Fibroblast of peridontal ligament (primary cell): ENCODE results near the gene GBX2.
A peak's percentile ranks its signal among the peaks of the same experiment; 100 is the strongest.

Experiments used
- DNase-seq: peaks from one replicate; pipeline ENCODE4 v3.0.0-alpha.2; 2010; ENCODE audit errors: extremely low read depth

Gene GBX2

DNA sequence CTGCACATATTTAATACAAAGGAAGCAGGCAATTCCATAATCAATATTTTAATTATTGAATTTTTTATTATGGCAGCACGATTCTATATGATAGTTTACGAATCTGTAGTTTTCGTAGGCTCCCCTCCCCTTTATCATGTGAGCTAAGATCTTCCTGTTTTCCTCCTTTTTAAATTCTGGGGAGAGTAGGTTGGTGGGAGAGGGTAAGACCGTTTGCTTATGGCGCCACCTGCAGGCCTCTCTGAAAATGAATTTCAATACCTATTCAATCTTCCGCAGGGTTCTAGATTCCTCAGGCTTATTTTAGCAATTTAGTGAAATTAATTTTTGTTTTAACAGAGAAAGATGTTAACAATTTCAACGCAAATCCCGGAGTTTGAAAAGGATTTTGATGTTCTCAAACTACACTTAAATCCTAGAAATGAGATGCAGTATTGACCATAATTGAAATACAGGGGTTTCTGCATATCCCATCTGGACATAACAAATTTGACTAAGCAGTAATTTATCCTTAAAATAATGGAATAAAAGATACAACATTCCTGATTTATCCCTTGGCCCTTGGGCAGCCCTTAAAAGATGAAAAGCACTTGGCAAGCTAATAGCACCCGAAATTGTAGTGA, 12.8 kb upstream of the GBX2 start:
- DNase-seq, result peak; percentile 72

DNA sequence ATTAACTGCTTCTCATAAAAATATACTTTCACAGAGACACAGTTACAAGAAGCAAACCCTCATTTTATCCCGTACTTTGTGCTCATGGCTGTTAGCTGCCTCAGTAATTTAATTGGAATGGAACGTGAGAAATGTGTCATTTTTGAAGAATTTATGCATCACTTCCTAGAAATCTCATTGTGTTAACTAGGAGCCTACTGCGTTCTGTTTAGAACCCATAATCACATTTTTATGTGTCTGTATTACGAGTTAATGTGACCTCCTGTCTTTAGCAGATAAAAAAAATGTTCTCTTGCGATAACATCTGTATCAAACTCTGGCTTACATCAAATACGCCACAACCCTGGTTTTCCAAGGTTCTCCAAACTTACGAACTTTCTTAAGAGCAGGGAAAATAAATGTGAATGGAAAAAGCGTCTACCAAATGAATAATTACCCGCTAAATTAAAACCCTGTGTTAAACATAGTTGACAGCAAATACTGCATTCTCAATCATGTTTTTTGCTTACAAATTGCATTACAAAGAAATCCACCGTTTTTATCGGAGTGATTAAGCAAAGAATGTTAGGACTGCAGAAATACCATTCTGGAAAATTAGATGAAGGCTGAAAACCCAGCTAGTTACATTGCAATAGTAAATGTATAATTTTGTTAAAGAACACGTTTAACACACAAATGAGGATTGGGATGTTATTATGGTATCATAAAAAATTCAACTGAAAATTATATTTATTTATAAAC, 12.1 kb upstream of the GBX2 start:
- DNase-seq, result peak; percentile 36

- DNase-seq, result no peak
Measured at GRCh38 chr2:236179236-236180075, 11.3 kb upstream of the GBX2 start.

GRCh38 chr2:236178890-236179235, 10.7 kb upstream of the GBX2 start:
- DNase-seq, result no peak

DNA sequence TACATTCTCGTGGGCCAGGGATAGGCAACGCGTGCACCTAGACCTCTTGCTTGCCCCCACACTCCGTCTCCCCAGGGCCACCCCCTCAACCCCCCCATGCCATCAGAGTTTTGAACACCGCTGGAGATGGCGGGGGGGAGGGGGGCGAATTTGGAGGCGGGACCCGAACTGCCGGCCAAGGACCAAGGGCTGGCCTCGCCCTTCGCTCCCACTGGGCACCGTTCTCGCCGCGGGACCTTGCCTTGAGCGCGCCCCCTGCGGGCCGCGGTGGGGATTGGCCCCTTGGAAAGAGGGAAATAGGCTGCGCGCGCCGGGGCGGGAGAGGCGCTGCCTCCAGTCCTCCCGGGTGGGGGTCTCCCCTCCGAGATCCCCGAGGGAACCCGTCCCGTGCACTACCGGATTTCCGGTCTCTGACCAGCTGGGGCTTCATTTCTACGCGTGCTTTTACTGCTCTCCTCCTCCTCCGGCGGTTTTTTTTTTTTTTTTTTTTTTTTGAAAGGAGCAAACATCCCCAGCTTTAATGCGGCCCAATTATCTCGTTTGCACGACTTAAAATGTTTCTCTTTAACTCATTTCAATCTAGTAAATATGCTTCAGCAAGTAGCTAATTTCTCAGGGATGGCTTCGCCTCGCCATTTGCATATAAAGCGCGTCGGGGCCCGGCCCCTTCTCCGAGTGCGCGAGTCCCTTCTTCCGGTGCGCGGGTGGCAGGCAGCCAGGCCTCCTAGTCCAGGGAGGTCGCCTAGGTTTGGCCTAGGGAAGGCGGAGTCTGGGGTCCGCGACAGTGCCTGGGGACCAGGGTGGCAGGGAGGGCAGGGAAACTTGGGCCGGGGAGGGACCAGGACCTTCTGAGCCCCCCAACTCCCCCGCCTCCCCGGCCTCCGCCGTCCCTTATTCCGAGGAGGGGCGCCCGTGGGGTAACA, 10.0 kb upstream of the GBX2 start:
- DNase-seq, result no peak

DNA sequence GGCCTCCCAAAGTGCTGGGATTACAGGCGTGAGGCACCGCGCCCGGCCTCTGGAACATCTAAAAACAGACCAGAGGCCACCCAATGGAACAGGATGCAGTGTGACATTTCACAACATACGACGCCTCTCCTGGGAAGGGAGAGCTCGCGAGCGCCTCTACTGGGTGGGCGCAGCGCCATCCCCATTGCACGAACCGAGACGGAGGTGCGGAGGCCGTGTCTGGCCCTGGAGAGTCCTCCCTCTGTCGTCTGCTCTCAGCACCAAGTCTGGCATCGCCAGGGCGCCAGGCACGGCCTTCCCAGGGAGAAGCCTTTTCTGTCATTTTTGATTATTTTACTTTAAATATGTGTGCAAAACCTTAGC, 9.4 kb upstream of the GBX2 start:
- DNase-seq, result no peak

DNA sequence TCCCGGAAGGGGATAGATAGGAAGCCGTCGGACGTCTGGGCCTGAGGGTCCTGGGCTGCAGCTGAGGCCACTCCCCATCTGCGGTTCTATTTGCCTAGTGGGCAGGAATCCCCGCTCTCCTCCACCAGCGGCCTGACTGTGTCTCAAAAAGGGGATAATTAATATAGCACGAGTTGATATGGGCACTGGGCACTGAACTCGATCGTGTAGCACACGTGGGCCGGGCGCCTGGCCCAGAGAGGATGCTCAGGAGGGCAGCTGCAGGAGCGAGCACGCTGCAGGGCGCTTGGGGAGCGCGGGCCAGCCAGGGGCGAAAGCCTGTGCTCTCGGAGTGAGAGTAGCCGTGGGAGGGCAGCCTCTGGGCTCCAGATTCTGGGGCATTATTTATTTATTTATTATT, 8.8 kb upstream of the GBX2 start:
- no peak for DNase-seq

- no peak for DNase-seq
Measured at GRCh38 chr2:236176417-236176816, 8.2 kb upstream of the GBX2 start.

- DNase-seq, result no peak
Measured at GRCh38 chr2:236175548-236176150, 7.5 kb upstream of the GBX2 start.

DNA sequence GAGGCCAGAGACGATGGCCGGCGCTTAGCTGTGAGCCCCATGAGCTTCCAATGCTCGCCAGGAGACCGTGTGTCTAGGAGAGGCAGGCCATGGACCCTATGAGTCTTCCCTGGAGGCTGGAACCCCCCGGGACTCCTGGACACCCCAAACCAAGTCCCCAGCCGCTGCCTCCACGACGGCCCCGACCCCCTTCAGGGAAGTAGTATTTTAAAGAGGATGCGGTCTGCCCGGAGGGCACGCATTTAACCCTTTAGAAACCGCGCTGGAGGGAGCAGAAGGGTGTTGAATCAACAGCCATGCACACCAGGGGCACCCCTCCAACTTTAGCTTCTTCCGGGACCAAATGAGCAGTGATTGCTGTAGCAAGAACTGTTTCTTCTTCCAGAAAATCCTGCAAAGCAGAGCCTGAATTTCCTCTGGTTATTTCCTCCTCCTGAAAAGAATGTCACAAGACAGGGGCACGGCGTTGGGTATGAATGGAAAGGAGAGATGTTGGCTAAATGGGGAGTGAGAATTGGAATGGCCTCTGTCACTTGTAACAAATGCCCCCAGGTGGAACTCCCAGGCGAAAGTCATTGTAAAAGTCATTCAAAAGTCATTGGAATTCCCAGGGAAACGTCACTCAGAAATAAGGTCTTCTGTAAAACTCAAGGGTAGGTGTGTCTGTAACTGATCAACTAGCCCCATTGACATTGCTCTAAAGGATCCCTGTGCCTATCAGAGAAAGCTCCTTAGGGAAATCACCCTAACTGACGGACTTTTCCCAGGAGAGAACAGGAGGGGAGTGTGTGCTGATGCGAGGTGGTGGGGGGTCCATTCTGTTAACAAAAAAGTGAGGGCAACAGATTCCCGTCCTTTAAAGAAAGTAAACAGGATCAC, 5.8 kb upstream of the GBX2 start:
- no peak for DNase-seq

DNA sequence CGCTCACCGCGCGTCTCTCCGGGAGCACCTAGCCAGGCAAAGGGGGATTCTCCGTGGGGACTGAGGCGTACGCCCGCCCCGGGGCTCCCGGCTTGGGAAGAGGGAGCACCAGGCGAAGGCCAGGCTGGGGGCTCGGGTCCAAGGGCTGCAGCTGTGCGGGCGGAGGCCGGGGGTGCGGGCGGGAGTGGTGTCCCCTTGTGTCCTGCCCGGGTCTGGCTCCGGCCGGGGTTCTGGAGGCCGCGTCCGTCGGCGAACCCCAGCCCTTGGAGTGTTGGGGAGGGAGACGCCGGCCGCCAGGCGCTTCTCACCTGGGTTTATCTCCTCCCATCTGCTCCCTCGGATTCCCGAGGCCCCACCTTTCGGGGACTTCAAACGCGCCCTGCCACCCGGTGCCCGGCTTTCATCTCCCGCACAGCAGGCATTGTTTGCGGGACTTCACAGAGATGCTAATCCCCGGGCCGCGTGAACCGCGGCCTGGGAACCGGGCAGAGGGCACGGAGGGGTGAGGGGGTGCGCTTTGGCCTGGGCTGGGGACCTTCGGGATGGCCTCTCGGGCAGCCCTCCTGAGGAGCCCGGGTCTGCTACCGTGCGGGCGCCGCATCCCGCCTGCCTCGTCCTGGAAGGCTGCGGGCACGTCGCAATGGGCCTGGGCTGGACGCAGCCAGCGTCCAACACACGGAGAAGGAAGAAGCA, 5.0 kb upstream of the GBX2 start:
- DNase-seq, result no peak

- DNase-seq, result no peak
Measured at GRCh38 chr2:236172255-236173035, 4.3 kb upstream of the GBX2 start.

DNA sequence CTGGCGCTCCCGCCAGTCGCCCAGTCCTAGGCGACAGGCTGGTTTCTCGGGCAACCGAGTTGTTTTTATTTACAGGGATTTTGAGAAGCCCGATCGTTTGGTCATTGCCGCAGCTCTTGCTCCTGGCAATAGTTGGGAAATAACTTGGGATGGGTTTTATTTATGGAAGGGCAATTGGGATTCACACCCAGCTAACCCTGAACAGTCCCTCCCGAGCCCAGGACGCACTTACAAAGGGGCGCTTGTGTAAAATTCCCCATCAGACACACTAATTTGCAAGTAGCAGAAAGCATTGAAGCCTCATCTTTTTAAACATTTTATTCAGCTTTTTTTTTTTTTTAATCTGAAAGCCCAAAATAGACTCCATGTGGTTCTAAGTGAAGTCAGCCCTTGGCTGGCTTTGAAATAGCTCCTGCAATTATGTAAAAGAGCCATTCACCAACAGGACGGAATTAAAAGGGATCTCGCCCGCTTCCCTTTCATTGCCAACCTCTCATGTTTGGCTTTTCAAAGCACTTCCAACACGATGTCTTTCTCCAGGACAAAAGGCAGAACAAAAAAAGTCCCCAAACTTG, 3.6 kb upstream of the GBX2 start:
- DNase-seq, result no peak

- DNase-seq, result no peak
Measured at GRCh38 chr2:236171181-236171679, 3.0 kb upstream of the GBX2 start.

DNA sequence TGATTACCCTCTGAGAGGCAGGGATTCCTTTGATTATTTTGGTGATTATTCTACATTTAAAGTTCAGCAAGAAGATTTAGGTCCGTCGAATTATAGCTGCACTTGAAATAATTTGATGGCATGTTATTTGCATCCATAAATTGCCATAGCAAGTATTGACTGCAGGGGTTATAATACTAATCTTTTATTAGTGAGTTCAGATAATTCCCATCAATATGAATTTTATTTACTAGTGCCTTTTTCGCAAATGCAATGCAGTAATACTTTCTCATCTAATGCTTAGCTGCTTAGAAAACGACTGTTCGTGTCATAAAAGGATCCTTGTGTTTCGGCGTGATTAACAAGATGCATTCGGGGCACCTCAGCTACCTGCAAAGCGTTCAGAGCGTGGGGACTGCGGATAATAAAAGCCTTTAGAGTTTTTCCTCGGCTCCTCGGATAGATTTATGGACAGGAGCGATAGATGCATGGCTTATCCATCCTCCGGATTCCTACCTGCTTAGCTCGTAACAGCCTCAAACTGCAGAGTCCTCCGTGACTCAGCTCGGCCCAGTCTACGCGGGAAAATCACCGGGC, 2.5 kb upstream of the GBX2 start:
- no peak for DNase-seq

- no peak for DNase-seq
Measured at GRCh38 chr2:236169741-236170589, 1.8 kb upstream of the GBX2 start.

DNA sequence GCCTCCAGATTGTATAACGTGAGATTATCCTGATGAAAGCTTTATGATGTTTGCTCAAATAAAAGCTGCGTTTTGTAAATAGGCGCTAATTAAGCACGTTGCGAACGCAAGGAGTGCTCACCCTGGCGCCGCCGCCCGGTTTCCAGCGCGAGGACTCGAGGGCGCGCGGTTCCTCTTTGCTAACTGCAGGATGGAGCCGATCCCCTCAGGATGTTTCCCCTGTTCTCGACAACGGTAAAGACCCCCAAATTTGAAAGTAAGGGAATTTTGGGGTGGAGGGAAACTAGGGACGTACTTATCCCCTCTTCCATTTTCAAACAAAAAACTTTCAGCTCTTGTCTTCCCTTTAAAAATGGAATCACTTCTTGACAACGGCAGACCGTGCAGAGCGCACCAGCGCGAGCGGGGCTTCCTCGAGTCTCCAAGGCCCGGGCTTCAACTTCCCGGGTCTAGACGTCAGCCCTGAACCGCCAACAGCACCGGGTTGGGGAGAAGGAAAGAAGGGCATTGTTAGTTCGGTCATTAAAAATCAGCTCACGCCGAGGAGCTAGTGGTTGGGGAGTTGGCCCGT, 1.1 kb upstream of the GBX2 start:
- DNase-seq, result no peak
